ENCODE results near the gene DCAF8. TPM values are rescaled to one million over a fixed set of nuclear protein-coding genes. Genes with fewer than 3 reads are reported as not detected.
A peak's percentile ranks its signal among the peaks of the same experiment; 100 is the strongest.

DCAF8 gene
- total and polyA plus RNA-seq, 2 experiments from 2014 or later, result 55.0 to 104 TPM

- Histone ChIP-seq H3F3A (replicated peaks; ENCODE audit: low read depth) (no peaks in the 10 kb centered on the region; the same call in 1 of the 2 replicates), H3K4me3 (peak overlapping the region; percentile 16; the same call in 1 of the 2 replicates), H3K4me1 (ENCODE audit: insufficient read depth) (peaks cover 30% of the 10 kb centered on the region), H2AFZ (no peak overlapping the region), H3K9me2 (ENCODE audit: insufficient read depth) (no peaks in the 10 kb centered on the region), H3K27ac (ENCODE audit: low read depth) (peak overlapping the region; percentile 76), H3K4me2 (peak overlapping the region; percentile 19), H3K79me2 (replicated peaks; ENCODE audit: insufficient read depth) (no peaks in the 10 kb centered on the region), H3K36me3 (ENCODE audit: insufficient read depth) (peaks cover 56% of the 10 kb centered on the region), H4K20me1 (replicated peaks; ENCODE audit: insufficient read depth) (0 out of 2 replicates have a peak, but pooled peaks cover 8% of the 10 kb centered on the region), H3K27me3 (ENCODE audit: insufficient read depth) (no peaks in the 10 kb centered on the region)
- no peaks in the 10 kb centered on the region for H3K9me3 Mint-ChIP-seq
- H3K4me3 Mint-ChIP-seq, result peak overlapping the region; percentile 51
- peaks cover 37% of the 10 kb centered on the region for H3K4me1 Mint-ChIP-seq
- H3K27ac Mint-ChIP-seq, result peak overlapping the region; percentile 96
- DNase-seq (ENCODE audit: low spot score) (peak; percentile 85), ATAC-seq (peak; percentile 100)
- TF ChIP-seq, protein P1, sequence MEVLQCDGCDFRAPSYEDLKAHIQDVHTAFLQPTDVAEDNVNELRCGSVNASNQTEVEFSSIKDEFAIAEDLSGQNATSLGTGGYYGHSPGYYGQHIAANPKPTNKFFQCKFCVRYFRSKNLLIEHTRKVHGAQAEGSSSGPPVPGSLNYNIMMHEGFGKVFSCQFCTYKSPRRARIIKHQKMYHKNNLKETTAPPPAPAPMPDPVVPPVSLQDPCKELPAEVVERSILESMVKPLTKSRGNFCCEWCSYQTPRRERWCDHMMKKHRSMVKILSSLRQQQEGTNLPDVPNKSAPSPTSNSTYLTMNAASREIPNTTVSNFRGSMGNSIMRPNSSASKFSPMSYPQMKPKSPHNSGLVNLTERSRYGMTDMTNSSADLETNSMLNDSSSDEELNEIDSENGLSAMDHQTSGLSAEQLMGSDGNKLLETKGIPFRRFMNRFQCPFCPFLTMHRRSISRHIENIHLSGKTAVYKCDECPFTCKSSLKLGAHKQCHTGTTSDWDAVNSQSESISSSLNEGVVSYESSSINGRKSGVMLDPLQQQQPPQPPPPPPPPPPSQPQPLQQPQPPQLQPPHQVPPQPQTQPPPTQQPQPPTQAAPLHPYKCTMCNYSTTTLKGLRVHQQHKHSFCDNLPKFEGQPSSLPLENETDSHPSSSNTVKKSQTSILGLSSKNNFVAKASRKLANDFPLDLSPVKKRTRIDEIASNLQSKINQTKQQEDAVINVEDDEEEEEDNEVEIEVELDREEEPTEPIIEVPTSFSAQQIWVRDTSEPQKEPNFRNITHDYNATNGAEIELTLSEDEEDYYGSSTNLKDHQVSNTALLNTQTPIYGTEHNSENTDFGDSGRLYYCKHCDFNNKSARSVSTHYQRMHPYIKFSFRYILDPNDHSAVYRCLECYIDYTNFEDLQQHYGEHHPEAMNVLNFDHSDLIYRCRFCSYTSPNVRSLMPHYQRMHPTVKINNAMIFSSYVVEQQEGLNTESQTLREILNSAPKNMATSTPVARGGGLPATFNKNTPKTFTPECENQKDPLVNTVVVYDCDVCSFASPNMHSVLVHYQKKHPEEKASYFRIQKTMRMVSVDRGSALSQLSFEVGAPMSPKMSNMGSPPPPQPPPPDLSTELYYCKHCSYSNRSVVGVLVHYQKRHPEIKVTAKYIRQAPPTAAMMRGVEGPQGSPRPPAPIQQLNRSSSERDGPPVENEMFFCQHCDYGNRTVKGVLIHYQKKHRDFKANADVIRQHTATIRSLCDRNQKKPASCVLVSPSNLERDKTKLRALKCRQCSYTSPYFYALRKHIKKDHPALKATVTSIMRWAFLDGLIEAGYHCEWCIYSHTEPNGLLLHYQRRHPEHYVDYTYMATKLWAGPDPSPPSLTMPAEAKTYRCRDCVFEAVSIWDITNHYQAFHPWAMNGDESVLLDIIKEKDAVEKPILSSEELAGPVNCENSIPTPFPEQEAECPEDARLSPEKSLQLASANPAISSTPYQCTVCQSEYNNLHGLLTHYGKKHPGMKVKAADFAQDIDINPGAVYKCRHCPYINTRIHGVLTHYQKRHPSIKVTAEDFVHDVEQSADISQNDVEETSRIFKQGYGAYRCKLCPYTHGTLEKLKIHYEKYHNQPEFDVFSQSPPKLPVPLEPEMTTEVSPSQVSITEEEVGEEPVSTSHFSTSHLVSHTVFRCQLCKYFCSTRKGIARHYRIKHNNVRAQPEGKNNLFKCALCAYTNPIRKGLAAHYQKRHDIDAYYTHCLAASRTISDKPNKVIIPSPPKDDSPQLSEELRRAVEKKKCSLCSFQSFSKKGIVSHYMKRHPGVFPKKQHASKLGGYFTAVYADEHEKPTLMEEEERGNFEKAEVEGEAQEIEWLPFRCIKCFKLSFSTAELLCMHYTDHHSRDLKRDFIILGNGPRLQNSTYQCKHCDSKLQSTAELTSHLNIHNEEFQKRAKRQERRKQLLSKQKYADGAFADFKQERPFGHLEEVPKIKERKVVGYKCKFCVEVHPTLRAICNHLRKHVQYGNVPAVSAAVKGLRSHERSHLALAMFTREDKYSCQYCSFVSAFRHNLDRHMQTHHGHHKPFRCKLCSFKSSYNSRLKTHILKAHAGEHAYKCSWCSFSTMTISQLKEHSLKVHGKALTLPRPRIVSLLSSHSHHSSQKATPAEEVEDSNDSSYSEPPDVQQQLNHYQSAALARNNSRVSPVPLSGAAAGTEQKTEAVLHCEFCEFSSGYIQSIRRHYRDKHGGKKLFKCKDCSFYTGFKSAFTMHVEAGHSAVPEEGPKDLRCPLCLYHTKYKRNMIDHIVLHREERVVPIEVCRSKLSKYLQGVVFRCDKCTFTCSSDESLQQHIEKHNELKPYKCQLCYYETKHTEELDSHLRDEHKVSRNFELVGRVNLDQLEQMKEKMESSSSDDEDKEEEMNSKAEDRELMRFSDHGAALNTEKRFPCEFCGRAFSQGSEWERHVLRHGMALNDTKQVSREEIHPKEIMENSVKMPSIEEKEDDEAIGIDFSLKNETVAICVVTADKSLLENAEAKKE (CRISPR knock-in tag; IDR thresholded peaks at IDR 0.05), result no peak
- TF ChIP-seq JUNB (IDR thresholded peaks at IDR 0.05; ENCODE audit: unreplicated experiment) (no peak), EZH2phosphoT487 (IDR thresholded peaks at IDR 0.05; ENCODE audit: unreplicated experiment) (no peak), NANOG (IDR thresholded peaks at IDR 0.05; ENCODE audit: borderline replicate concordance) (no peak), POLR2AphosphoS5 (IDR thresholded peaks at IDR 0.05; ENCODE audit: low read depth) (no peak), STAT1 (IDR thresholded peaks at IDR 0.05; ENCODE audit: unreplicated experiment) (no peak), ZNF114 (CRISPR knock-in tag; IDR thresholded peaks at IDR 0.05) (no peak), EZH2 (IDR thresholded peaks at IDR 0.05; ENCODE audit: low read depth, unreplicated experiment) (no peak), ZNF331 (CRISPR knock-in tag; IDR thresholded peaks at IDR 0.05; ENCODE audit: low read depth) (no peak)
- TF ChIP-seq, protein P2, sequence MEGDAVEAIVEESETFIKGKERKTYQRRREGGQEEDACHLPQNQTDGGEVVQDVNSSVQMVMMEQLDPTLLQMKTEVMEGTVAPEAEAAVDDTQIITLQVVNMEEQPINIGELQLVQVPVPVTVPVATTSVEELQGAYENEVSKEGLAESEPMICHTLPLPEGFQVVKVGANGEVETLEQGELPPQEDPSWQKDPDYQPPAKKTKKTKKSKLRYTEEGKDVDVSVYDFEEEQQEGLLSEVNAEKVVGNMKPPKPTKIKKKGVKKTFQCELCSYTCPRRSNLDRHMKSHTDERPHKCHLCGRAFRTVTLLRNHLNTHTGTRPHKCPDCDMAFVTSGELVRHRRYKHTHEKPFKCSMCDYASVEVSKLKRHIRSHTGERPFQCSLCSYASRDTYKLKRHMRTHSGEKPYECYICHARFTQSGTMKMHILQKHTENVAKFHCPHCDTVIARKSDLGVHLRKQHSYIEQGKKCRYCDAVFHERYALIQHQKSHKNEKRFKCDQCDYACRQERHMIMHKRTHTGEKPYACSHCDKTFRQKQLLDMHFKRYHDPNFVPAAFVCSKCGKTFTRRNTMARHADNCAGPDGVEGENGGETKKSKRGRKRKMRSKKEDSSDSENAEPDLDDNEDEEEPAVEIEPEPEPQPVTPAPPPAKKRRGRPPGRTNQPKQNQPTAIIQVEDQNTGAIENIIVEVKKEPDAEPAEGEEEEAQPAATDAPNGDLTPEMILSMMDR (conservative IDR thresholded peaks at IDR 0.05; ENCODE audit: low read depth in 2 of 2), result no peak
- TF ChIP-seq, protein P3, sequence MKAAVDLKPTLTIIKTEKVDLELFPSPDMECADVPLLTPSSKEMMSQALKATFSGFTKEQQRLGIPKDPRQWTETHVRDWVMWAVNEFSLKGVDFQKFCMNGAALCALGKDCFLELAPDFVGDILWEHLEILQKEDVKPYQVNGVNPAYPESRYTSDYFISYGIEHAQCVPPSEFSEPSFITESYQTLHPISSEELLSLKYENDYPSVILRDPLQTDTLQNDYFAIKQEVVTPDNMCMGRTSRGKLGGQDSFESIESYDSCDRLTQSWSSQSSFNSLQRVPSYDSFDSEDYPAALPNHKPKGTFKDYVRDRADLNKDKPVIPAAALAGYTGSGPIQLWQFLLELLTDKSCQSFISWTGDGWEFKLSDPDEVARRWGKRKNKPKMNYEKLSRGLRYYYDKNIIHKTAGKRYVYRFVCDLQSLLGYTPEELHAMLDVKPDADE (IDR thresholded peaks at IDR 0.05), result no peak
- TF ChIP-seq, protein P4, sequence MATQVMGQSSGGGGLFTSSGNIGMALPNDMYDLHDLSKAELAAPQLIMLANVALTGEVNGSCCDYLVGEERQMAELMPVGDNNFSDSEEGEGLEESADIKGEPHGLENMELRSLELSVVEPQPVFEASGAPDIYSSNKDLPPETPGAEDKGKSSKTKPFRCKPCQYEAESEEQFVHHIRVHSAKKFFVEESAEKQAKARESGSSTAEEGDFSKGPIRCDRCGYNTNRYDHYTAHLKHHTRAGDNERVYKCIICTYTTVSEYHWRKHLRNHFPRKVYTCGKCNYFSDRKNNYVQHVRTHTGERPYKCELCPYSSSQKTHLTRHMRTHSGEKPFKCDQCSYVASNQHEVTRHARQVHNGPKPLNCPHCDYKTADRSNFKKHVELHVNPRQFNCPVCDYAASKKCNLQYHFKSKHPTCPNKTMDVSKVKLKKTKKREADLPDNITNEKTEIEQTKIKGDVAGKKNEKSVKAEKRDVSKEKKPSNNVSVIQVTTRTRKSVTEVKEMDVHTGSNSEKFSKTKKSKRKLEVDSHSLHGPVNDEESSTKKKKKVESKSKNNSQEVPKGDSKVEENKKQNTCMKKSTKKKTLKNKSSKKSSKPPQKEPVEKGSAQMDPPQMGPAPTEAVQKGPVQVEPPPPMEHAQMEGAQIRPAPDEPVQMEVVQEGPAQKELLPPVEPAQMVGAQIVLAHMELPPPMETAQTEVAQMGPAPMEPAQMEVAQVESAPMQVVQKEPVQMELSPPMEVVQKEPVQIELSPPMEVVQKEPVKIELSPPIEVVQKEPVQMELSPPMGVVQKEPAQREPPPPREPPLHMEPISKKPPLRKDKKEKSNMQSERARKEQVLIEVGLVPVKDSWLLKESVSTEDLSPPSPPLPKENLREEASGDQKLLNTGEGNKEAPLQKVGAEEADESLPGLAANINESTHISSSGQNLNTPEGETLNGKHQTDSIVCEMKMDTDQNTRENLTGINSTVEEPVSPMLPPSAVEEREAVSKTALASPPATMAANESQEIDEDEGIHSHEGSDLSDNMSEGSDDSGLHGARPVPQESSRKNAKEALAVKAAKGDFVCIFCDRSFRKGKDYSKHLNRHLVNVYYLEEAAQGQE (IDR thresholded peaks at IDR 0.05; ENCODE audit: unreplicated experiment), result no peak
- peaks cover 6% of the 10 kb centered on the region for H3K27me3 Mint-ChIP-seq (ENCODE audit: insufficient read depth, low read depth, poor library complexity)
- peaks cover 75% of the 10 kb centered on the region for H3K36me3 Mint-ChIP-seq (ENCODE audit: low read depth)
Observed at GRCh38 chr1:160307118-160307791, 44.9 kb upstream of the DCAF8 start.

All from GM23338 (cell line).